Heart right ventricle (tissue), 16 donors: Measurements from ENCODE around the gene TEAD2. TPM values are rescaled to one million over a fixed set of nuclear protein-coding genes. Genes with fewer than 3 reads are reported as not detected.
A peak's percentile ranks its signal among the peaks of the same experiment; 100 is the strongest.
"Not testable (repeated sequence)": the region's sequence is repeated elsewhere in the genome, so short reads cannot be mapped to it uniquely, and the experiment has no call there.

Experiments
- ATAC-seq, 8 donors: fragments of 200-7000 bp; cut with Tn5 transposase; one replicate each; pipeline ENCODE4 v1.9.1; 2020; ENCODE audit warnings: mild to moderate bottlenecking in 8 of 8, moderate library complexity in 8 of 8, moderate number of reproducible peaks in 1 of 8
- DNase-seq, 2 donors: peaks; one replicate each; pipeline ENCODE4 v3.0.0-alpha.2; 2020
- H3K27ac ChIP-seq, 10 donors: fragments of 200-600 bp; sonication (generic) in 2 of 10; one replicate each; pipeline versions ENCODE4 v1.5.0 to v1.8.0; 2020 to 2022; ENCODE audit warnings: mild to moderate bottlenecking in 3 of 10
- H3K27me3 ChIP-seq, 7 donors: fragments of 200-600 bp; one replicate each; pipeline ENCODE4 v1.8.0; 2021 to 2022; ENCODE audit warnings: mild to moderate bottlenecking in 2 of 7
- H3K36me3 ChIP-seq, 9 donors: fragments of 200-600 bp; sonication (generic) in 1 of 9; one replicate each; pipeline versions ENCODE4 v1.5.0 to v1.8.0; 2020 to 2022; ENCODE audit warnings: mild to moderate bottlenecking in 2 of 9
- H3K4me1 ChIP-seq, 9 donors: fragments of 200-600 bp; sonication (generic) in 1 of 9; one replicate each; pipeline versions ENCODE4 v1.5.0 to v1.8.0; 2020 to 2022; ENCODE audit warnings: mild to moderate bottlenecking in 4 of 9
- H3K4me3 ChIP-seq, 10 donors: fragments of 200-600 bp; sonication (generic) in 2 of 10; one replicate each; pipeline versions ENCODE4 v1.5.0 to v1.8.0; 2020 to 2022; ENCODE audit warnings: mild to moderate bottlenecking in 7 of 10, moderate library complexity in 2 of 10
- H3K9me3 ChIP-seq, 11 donors: fragments of 200-600 bp in 10 of 11; sonication (generic) in 2 of 11; one replicate each; pipeline versions ENCODE4 v1.5.0 to v1.8.0; 2013 to 2022; ENCODE audit warnings: mild to moderate bottlenecking in 2 of 11, control low read depth in 1 of 11, moderate library complexity in 1 of 11
- CTCF ChIP-seq, 9 donors: fragments of 200-600 bp; sonication (generic) in 2 of 9; IDR thresholded peaks; one replicate each; pipeline versions ENCODE4 v1.5.0 to v1.8.0; 2021 to 2022; ENCODE audit warnings: antibody characterized with exemption in 9 of 9, mild to moderate bottlenecking in 5 of 9, moderate library complexity in 1 of 9
- WGBS, 2 donors: extraction: QIAGEN DNeasy Blood & Tissue Kit; methylation state at CpG; one replicate each; pipeline ENCODE4 v1.1.7; 2013; ENCODE audit warnings: inconsistent platforms in 1 of 2; 5-methylcytosine and 5-hydroxymethylcytosine counted together
- intact Hi-C, 10 donors: fragments of 100-400 bp; cut with DNase I; formaldehyde crosslinking; loops; one replicate each; pipeline versions ENCODE4 v1.11.1 to v1.14.2; 2022
- polyA plus RNA-seq, 2 donors: library from polyadenylated mRNA; stranded (reverse); fragments of 200-250 nt; gene quantifications; one replicate each; pipeline ENCODE4 v1.2.3, GENCODE V29; 2013
- total RNA-seq, 10 donors: library from RNA; stranded (reverse); fragmentation: NEBNext Ultra II Directional in 3 of 10; extraction: Animal tissue kit (Norgen Biotek cat#: 25700) in 3 of 10; gene quantifications; one replicate each; pipeline versions ENCODE4 v1.2.1 to v1.2.4, GENCODE V29; 2021 to 2023
- donor health status: Arrhythmogenic right ventricular cardiomyopathy.
- donor health status: ischemic (EF 13 %, LVEDD 7.1; RV severe dilation, severe dysfunction).
- donor health status: healthy with polysubstance abuse.
- donor health status: DM: no; HTN: yes; CAD: no.
- donor health status: DM: no; HTN: no; CAD: no.
- donor health status: ischemic (EF 25% LVEDD 6.9; RV normal size, moderate dysfunction).
- donor health status: ischemic (EF 25% LVEDD 5.7; RV mildly dilated, moderate dysfunction).
- donor health status: healthy.
- donor health status: DM: yes; HTN: yes; CAD: no.
- donor health status: Ischemic cardiomyopathy.
- donor health status: ischemic (EF 35%, LVEDD 5.7; RV mildly dilated, moderate dysfunction).
- donor health status: nonischemic (EF 11% LVEDD 7.7; RV severe dilation, severe dysfunction).
- donor health status: DM: yes; HTN: yes; CAD: no.
- donor health status: PGD.
- donor health status: ischemic (EF 29% LVEDD 5.4; RV normal size, mild dysfunction).
- donor health status: nonischemic (EF 23%, LVEDD 6.1; RV moderate dilation, normal function).

The TEAD2 gene
- total and polyA plus RNA-seq, 12 donors: 34.1 to 67.8 (median 45.1) TPM

GRCh38 chr19:49326165-49326704 lies 36.0 kb downstream of the TEAD2 start:
- Histone ChIP-seq H3K36me3 (peaks cover 0 to 19% (median 0%) of the 10 kb centered on the region in 9 donors), H3K27me3 (no peaks in the 10 kb centered on the region), H3K4me3 (no peak overlapping the region), H3K4me1 (peaks cover 0 to 7% (median 0%) of the 10 kb centered on the region in 9 donors), H3K27ac (no peak overlapping the region), H3K9me3 (peaks cover 0 to 22% (median 0%) of the 10 kb centered on the region in 11 donors)
- ATAC-seq (no peak), DNase-seq (no peak)
- TF ChIP-seq CTCF (IDR thresholded peaks at IDR 0.05): no peak
- 86 to 93% methylated on average over 3 of the region's 3 CpGs for WGBS, 2 donors
- intact Hi-C loops: loop anchor here in 2 of 10 donors (2.0 to 10.0 kb wide), 2 partner anchors 31 to 101 kb away; no protein-coding TSS in a partner anchor

DNA sequence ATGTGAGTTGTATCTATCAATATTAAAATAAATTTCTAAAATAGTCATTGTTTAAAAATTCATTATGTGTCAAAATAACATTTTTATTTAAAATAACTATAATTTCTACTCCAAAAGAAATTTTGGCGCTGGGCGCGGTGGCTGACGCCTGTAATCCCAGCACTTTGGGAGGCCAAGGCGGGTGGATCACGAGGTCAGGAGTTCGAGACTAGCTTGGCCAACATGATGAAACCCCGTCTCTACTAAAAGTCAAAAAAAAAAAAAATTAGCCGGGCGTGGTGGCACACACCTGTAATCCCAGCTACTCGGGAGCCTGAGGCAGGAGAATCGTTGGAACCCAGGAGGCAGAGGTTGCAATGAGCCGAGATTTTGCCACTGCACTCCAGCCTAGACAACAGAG lies 36.5 kb downstream of the TEAD2 start:
- 96 to 98% methylated on average over 13 of the region's 13 CpGs for WGBS, 2 donors
- H3K27me3 ChIP-seq, ATAC-seq, H3K27ac ChIP-seq, DNase-seq, H3K4me3 ChIP-seq, H3K4me1 ChIP-seq: not testable (repeated sequence)
- Histone ChIP-seq H3K36me3 (peaks cover 0 to 23% (median 0%) of the 10 kb centered on the region in 9 donors), H3K9me3 (peaks cover 0 to 27% (median 0%) of the 10 kb centered on the region in 11 donors)
- intact Hi-C loops: loop anchor here in 2 of 10 donors (2.0 to 10.0 kb wide), 2 partner anchors 31 to 101 kb away; no protein-coding TSS in a partner anchor

DNA sequence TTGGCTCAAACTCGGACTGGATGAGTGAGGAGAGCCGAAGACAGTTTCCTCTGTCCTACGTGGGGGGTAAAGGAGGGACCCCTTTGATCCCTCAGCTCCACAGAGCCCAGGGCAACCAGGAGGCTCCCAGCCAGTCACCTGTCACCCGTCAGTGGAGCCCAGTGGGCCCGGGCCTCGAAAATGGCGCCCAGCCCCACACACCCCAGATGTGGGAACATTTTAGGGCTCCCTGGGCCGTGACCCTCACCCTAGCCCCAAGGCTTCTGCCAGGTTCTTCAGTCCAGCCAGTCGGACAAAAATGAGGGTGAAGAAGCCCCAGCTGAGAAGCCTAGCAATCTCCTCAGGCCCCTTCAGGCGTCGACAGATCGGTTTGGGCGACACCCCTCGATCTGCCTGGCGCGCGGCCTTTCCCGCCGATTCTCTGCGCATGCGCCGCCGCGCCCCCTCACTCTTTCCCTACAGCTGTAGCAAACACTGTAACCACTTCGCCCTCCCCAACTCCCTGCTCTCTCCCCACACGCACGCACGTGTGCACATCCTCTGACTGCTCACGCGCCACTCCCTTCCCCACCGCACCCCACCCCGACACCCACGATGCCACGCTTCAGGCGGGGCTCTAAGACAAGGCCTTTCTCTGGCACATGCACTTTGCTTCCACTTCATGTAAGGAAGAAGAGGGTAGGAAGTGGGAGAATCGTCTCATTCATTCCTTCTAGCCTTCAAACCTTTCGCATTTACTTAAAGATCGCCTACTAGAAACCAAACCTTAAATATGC lies 37.2 kb downstream of the TEAD2 start, which contains the start of gene SLC6A16:
Gene SLC6A16 (minus strand): TSS at position 391 of the 776 bp plus-strand sequence. CDS start 13,844 bp downstream, outside the sequence.
- 94% methylated on average over 38 of the region's 38 CpGs for WGBS, 2 donors
- Histone ChIP-seq H3K27me3 (no peaks in the 10 kb centered on the region), H3K27ac (no peak within 1 kb of the TSS), H3K4me1 (peaks cover 0 to 3% (median 0%) of the 10 kb centered on the region in 9 donors), H3K36me3 (peaks cover 0 to 27% (median 0%) of the 10 kb centered on the region in 9 donors), H3K9me3 (peaks cover 0 to 31% (median 0%) of the 10 kb centered on the region in 11 donors), H3K4me3 (no peak within 1 kb of the TSS)
- intact Hi-C loops: loop anchor here in 1 of 10 donors (10.0 kb wide), 1 partner anchor 100 kb away; no protein-coding TSS in a partner anchor
- TF ChIP-seq CTCF (IDR thresholded peaks at IDR 0.05): no peak
- ATAC-seq (peak in 1 of 8 donors; percentile 20), DNase-seq (no peak)

- Histone ChIP-seq H3K27ac (no peak overlapping the region), H3K27me3 (no peaks in the 10 kb centered on the region), H3K36me3 (peaks cover 0 to 27% (median 0%) of the 10 kb centered on the region in 9 donors), H3K4me1 (peaks cover 0 to 9% (median 0%) of the 10 kb centered on the region in 9 donors), H3K4me3 (no peak overlapping the region), H3K9me3 (peaks cover 0 to 49% (median 14%) of the 10 kb centered on the region in 11 donors)
- intact Hi-C loops: loop anchor here in 1 of 10 donors (10.0 kb wide), 1 partner anchor 53 kb away; no protein-coding TSS in a partner anchor
- DNase-seq (no peak), ATAC-seq (no peak)
- TF ChIP-seq CTCF (IDR thresholded peaks at IDR 0.05): no peak
These were observed 43.9 kb downstream of the TEAD2 start for GRCh38 chr19:49318296-49318695.
